ENCODE data around the gene TAS2R30. TPM values are rescaled to one million over a fixed set of nuclear protein-coding genes. Genes with fewer than 3 reads are reported as not detected.

TAS2R30 gene
- total and polyA plus RNA-seq, 2 donors (not counting 1 experiment from before 2014, with no cell fraction given): 9.5 TPM; not detected in 1

DNA sequence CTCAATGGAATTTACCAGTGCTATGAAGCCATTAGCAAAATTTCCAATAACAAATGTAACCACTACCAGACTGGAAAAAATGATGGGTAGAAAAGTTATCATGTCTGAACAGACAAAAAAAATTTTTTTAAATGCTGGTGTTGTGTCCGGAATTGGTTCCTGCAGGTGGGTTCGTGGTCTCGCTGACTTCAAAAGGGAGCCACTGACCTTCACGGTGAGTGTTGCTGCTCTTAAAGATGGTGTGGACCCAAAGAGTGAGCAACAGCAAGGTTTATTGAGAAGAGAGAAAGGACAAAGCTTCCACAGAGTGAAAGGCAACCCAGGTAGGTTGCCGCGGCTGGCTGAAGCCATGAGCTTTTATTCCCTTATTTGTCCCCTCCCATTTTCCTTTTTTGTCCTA lies 42.3 kb downstream of the TAS2R30 start, which contains the start of gene TAS2R43:
TSS of gene TAS2R43 (minus strand) at position 186 of the 400 bp plus-strand sequence. CDS start at position 102, 84 bp downstream.
- H3K9me3 Mint-ChIP-seq (ENCODE audit: insufficient read depth): peaks cover 2% of the 10 kb centered on the region
- Histone ChIP-seq H3K4me3 (ENCODE audit: control extremely low read depth in 1 of 5, extremely low read depth in 1 of 5, insufficient read depth in 1 of 5, low read depth in 2 of 5, low read length in 4 of 5) (no peak within 1 kb of the TSS), H2AFZ (ENCODE audit: insufficient read depth, low read depth, low read length, poor library complexity, severe bottlenecking) (no peak within 1 kb of the TSS), H4K20me1 (ENCODE audit: control insufficient read depth, insufficient read depth, low read length, poor library complexity, severe bottlenecking) (no peaks in the 10 kb centered on the region), H3K79me2 (ENCODE audit: control insufficient read depth, insufficient read depth, low read length) (peaks cover 14% of the 10 kb centered on the region), H3K36me3 (replicated peaks in 1 of 2; ENCODE audit: control extremely low read depth in 1 of 2, control insufficient read depth in 1 of 2, extremely low read depth in 1 of 2, insufficient read depth in 2 of 2, low read length in 1 of 2) (no peaks in the 10 kb centered on the region), H3K27me3 (replicated peaks in 1 of 4; ENCODE audit: control extremely low read depth in 1 of 4, control insufficient read depth in 3 of 4, insufficient read depth in 4 of 4, low read length in 3 of 4) (no peaks in the 10 kb centered on the region), H3K4me1 (ENCODE audit: control insufficient read depth in 2 of 2, insufficient read depth in 2 of 2, low read length in 2 of 2) (no peaks in the 10 kb centered on the region), H3K9ac (ENCODE audit: low read length) (no peak within 1 kb of the TSS), H3K4me2 (replicated peaks; ENCODE audit: low read depth, low read length, poor library complexity, severe bottlenecking) (no peak within 1 kb of the TSS), H3K27ac (ENCODE audit: low read length in 2 of 2) (no peak within 1 kb of the TSS), H3K9me3 (ENCODE audit: control extremely low read depth in 1 of 3, control insufficient read depth in 2 of 3, insufficient read depth in 1 of 3, low read length in 2 of 3) (no peaks in the 10 kb centered on the region)
- no CpG with 5 or more reads among the region's 6 CpGs for WGBS (ENCODE audit: insufficient coverage)
- no peak within 1 kb of the TSS for H3K4me3 Mint-ChIP-seq
- no peaks in the 10 kb centered on the region for H3K27me3 Mint-ChIP-seq
- H3K27ac Mint-ChIP-seq: no peak within 1 kb of the TSS
- intact Hi-C loops (cut with micrococcal nuclease): no loop called here
- no peak for ATAC-seq (ENCODE audit: low read depth)
- TF ChIP-seq EZH2 (IDR thresholded peaks at IDR 0.05; ENCODE audit: borderline replicate concordance, insufficient read depth, low read depth, low read length, poor library complexity, severe bottlenecking): no peak
- ChIA-PET CTCF (no interaction called here), POLR2A (no interaction called here)
- no peak for DNase-seq
- peaks cover 4% of the 10 kb centered on the region for H3K4me1 Mint-ChIP-seq

DNA sequence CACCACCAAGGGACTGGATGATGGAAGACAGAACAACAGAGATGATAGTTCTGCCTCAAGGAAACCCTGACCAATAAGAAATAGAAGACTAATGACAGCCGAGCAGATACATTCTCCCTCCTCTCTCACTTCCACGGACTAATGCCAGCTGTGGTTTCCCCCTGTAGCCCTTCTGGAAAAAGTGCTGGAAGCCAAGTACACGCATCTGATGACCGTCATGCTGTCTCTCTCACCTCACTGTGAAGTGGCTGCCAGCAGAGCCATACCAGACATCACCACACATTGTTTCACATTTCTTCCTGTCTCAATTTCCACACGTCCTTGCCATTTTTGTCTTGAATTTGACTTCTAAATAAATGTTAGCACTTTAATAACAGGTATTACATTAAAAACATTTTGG lies 45.2 kb downstream of the TAS2R30 start:
- intact Hi-C loops (cut with micrococcal nuclease): no loop called here
- ChIA-PET CTCF (no interaction called here), POLR2A (no interaction called here)
- no CpG with 5 or more reads among the region's 5 CpGs for WGBS (ENCODE audit: insufficient coverage)
- no peaks in the 10 kb centered on the region for H4K20me1 ChIP-seq (ENCODE audit: control insufficient read depth, insufficient read depth, low read length, poor library complexity, severe bottlenecking)
- no peak overlapping the region for H3K4me2 ChIP-seq (replicated peaks; ENCODE audit: low read depth, low read length, poor library complexity, severe bottlenecking)
- no peak for ATAC-seq (ENCODE audit: low read depth)
- H3K4me3 ChIP-seq (ENCODE audit: control extremely low read depth in 1 of 5, extremely low read depth in 1 of 5, insufficient read depth in 1 of 5, low read depth in 2 of 5, low read length in 4 of 5): no peak overlapping the region
- no peak overlapping the region for H3K27ac ChIP-seq (ENCODE audit: low read length in 2 of 2)
- peaks cover 17% of the 10 kb centered on the region for H3K79me2 ChIP-seq (ENCODE audit: control insufficient read depth, insufficient read depth, low read length)
- no peaks in the 10 kb centered on the region for H3K9me3 ChIP-seq (ENCODE audit: control extremely low read depth in 1 of 3, control insufficient read depth in 2 of 3, insufficient read depth in 1 of 3, low read length in 2 of 3)
- no peaks in the 10 kb centered on the region for H3K27me3 ChIP-seq (replicated peaks in 1 of 4; ENCODE audit: control extremely low read depth in 1 of 4, control insufficient read depth in 3 of 4, insufficient read depth in 4 of 4, low read length in 3 of 4)
- H3K9me3 Mint-ChIP-seq (ENCODE audit: insufficient read depth): peaks cover 2% of the 10 kb centered on the region
- TF ChIP-seq, protein P1, sequence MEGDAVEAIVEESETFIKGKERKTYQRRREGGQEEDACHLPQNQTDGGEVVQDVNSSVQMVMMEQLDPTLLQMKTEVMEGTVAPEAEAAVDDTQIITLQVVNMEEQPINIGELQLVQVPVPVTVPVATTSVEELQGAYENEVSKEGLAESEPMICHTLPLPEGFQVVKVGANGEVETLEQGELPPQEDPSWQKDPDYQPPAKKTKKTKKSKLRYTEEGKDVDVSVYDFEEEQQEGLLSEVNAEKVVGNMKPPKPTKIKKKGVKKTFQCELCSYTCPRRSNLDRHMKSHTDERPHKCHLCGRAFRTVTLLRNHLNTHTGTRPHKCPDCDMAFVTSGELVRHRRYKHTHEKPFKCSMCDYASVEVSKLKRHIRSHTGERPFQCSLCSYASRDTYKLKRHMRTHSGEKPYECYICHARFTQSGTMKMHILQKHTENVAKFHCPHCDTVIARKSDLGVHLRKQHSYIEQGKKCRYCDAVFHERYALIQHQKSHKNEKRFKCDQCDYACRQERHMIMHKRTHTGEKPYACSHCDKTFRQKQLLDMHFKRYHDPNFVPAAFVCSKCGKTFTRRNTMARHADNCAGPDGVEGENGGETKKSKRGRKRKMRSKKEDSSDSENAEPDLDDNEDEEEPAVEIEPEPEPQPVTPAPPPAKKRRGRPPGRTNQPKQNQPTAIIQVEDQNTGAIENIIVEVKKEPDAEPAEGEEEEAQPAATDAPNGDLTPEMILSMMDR (IDR thresholded peaks at IDR 0.05): no peak
- TF ChIP-seq EZH2 (IDR thresholded peaks at IDR 0.05; ENCODE audit: borderline replicate concordance, insufficient read depth, low read depth, low read length, poor library complexity, severe bottlenecking): no peak
- H2AFZ ChIP-seq (ENCODE audit: insufficient read depth, low read depth, low read length, poor library complexity, severe bottlenecking): no peak overlapping the region
- H3K27ac Mint-ChIP-seq: no peak overlapping the region
- H3K36me3 ChIP-seq (replicated peaks in 1 of 2; ENCODE audit: control extremely low read depth in 1 of 2, control insufficient read depth in 1 of 2, extremely low read depth in 1 of 2, insufficient read depth in 2 of 2, low read length in 1 of 2): no peaks in the 10 kb centered on the region
- H3K9ac ChIP-seq (ENCODE audit: low read length): no peak overlapping the region
- peaks cover 4% of the 10 kb centered on the region in 2 donors for H3K4me1 ChIP-seq (ENCODE audit: control insufficient read depth in 2 of 2, insufficient read depth in 2 of 2, low read length in 2 of 2)
- no peak for DNase-seq
- H3K4me3 Mint-ChIP-seq: no peak overlapping the region
- H3K27me3 Mint-ChIP-seq: no peaks in the 10 kb centered on the region
- H3K4me1 Mint-ChIP-seq: peaks cover 9% of the 10 kb centered on the region
